B cell (primary cell): ENCODE results near the gene ECT2L.

Experiments
- EZH2 ChIP-seq: IDR thresholded peaks from 2 replicates; pipeline ENCODE4 v1.6.1; 2012; ENCODE audit warnings: borderline replicate concordance, low read depth, mild to moderate bottlenecking, moderate library complexity, low read length; ENCODE audit not compliant: insufficient read depth, poor library complexity, severe bottlenecking
- TF ChIP-seq, protein P1 (sequence below): fragments of 200-600 bp; IDR thresholded peaks from one replicate; pipeline ENCODE4 v1.8.0; 2022; ENCODE audit warnings: antibody characterized with exemption, mild to moderate bottlenecking

GRCh38 chr6:138814179-138814834, 18.4 kb downstream of the ECT2L start:
- TF ChIP-seq, protein P1, sequence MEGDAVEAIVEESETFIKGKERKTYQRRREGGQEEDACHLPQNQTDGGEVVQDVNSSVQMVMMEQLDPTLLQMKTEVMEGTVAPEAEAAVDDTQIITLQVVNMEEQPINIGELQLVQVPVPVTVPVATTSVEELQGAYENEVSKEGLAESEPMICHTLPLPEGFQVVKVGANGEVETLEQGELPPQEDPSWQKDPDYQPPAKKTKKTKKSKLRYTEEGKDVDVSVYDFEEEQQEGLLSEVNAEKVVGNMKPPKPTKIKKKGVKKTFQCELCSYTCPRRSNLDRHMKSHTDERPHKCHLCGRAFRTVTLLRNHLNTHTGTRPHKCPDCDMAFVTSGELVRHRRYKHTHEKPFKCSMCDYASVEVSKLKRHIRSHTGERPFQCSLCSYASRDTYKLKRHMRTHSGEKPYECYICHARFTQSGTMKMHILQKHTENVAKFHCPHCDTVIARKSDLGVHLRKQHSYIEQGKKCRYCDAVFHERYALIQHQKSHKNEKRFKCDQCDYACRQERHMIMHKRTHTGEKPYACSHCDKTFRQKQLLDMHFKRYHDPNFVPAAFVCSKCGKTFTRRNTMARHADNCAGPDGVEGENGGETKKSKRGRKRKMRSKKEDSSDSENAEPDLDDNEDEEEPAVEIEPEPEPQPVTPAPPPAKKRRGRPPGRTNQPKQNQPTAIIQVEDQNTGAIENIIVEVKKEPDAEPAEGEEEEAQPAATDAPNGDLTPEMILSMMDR = no peak
- no peak for TF ChIP-seq EZH2
